Calu3 (cell line): ENCODE data around the gene CFD. TPM values are rescaled to one million over a fixed set of nuclear protein-coding genes. Genes with fewer than 3 reads are reported as not detected.

ENCODE experiments used
- BruUV-seq: library from RNA; stranded (reverse); fragments of 400-500 nt; replicated peaks from 2 replicates; lab custom pipeline; 2021; lab: Mats Ljungman, UMichigan
- CTCF ChIA-PET: fragments of 300-600 bp; sonication (Branson Sonifier 250); formaldehyde crosslinking; loops from one replicate; lab custom pipeline; 2022; ENCODE audit warnings: antibody characterized with exemption; lab: Charles Lee
- DNase-seq: peaks from one replicate; pipeline ENCODE4 v3.0.0; 2022
- H3K27ac Mint-ChIP-seq: one replicate; pipeline ENCODE4 v1.8.0; 2022; ENCODE audit warnings: mixed read lengths; ENCODE audit not compliant: unreplicated experiment
- H3K27me3 Mint-ChIP-seq: one replicate; pipeline ENCODE4 v1.8.0; 2022; ENCODE audit warnings: mixed read lengths; ENCODE audit not compliant: unreplicated experiment
- H3K36me3 Mint-ChIP-seq: one replicate; pipeline ENCODE4 v1.8.0; 2022; ENCODE audit warnings: mild to moderate bottlenecking, moderate library complexity, mixed read lengths; ENCODE audit not compliant: insufficient read depth, unreplicated experiment
- H3K4me1 Mint-ChIP-seq: one replicate; pipeline ENCODE4 v1.8.0; 2022; ENCODE audit warnings: mild to moderate bottlenecking, low read depth, mixed read lengths; ENCODE audit not compliant: unreplicated experiment
- H3K4me3 Mint-ChIP-seq: one replicate; pipeline ENCODE4 v1.8.0; 2022; ENCODE audit warnings: mild to moderate bottlenecking, low read depth, moderate library complexity, mixed read lengths; ENCODE audit not compliant: unreplicated experiment
- H3K9me3 Mint-ChIP-seq: one replicate; pipeline ENCODE4 v1.8.0; 2022; ENCODE audit warnings: low read depth, mixed read lengths; ENCODE audit not compliant: unreplicated experiment
- CTCF ChIP-seq: fragments of 200-600 bp; IDR thresholded peaks from one replicate; pipeline ENCODE4 v1.8.0; 2022; ENCODE audit warnings: antibody characterized with exemption; ENCODE audit not compliant: unreplicated experiment
- intact Hi-C: fragments of 100-400 bp; cut with micrococcal nuclease; formaldehyde crosslinking; loops from one replicate; pipeline ENCODE4 v1.10.0; 2022; ENCODE audit not compliant: unreplicated experiment
- total RNA-seq: library from RNA; stranded (reverse); gene quantifications from 2 replicates; pipeline ENCODE4 v1.2.3, GENCODE V29; 2022

CFD gene
- total RNA-seq, 1 experiment from 2014 or later: 2.3 TPM

DNA sequence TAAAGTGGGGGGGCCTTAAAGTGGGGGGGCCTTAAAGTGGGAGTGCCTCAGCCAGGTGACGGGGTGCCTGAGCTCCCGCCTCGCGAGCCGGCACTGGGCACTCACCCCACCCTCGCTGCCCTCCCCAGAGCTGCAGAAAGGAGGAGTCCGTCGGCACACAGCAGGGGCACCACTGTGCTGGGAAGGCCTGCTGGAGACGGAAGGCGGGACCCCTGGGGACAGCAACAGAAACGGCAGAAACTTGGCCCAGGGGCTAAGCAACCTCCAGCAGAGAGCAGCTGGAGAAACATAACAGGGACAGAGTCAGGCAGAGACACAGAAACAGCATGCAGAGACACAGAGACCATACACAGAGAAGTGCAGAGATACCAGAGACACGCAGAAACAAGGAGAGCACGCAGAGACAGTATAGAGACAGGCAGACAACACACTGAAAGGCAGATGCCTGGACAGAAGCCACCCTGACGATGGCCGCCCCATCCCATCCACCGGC lies 7.9 kb downstream of the CFD start:
- Mint-ChIP-seq H3K27ac (no peak overlapping the region), H3K4me3 (no peak overlapping the region), H3K36me3 (peaks cover 33% of the 10 kb centered on the region), H3K9me3 (no peaks in the 10 kb centered on the region), H3K4me1 (no peaks in the 10 kb centered on the region), H3K27me3 (no peaks in the 10 kb centered on the region)
- no peak for DNase-seq
- BruUV-seq: no TSS peak
- CTCF ChIA-PET: interaction anchor here (0.6 kb wide), 1 partner anchor 154 kb away, joined by 5 read pairs; the partner anchor contains the start of gene TMEM259
- TF ChIP-seq CTCF: no peak
- intact Hi-C loops: no loop called here

DNA sequence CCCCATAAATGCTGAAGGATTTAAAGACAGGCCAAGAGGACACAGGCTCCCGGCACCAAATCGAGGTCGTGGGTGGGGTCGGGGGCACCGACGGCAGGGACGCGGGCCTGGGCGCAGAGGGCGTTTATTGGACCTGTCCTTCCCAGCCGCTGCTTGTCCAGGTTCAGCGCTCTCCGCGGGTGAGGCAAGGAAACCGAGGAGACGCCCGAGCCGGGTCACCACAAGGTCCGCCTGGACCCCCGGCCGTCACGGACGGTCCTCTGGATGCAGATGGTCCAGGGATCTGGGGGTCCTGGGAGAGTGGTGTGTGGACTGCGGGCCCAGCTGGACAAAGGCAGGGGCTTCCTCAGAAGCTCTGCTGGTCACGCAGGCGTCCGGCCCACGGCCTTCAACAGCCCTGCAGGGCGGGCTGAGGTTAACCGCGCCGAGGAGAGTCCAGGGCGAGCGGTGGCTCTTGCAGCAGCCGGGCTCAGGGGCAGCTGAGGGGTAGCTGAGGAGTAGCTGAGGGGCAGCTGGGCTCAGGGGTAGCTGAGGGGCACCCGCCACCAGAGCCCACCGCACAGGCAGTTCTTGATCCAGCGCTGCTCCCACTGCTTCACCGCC lies 8.5 kb downstream of the CFD start:
- BruUV-seq: no TSS peak
- DNase-seq: no peak
- Mint-ChIP-seq H3K9me3 (no peaks in the 10 kb centered on the region), H3K36me3 (peaks cover 39% of the 10 kb centered on the region), H3K27me3 (no peaks in the 10 kb centered on the region), H3K27ac (no peak overlapping the region), H3K4me1 (no peaks in the 10 kb centered on the region), H3K4me3 (no peak overlapping the region)
- CTCF ChIA-PET: no interaction called here
- intact Hi-C loops: no loop called here
- TF ChIP-seq CTCF: no peak

- peaks cover 39% of the 10 kb centered on the region for H3K36me3 Mint-ChIP-seq
- no TSS peak for BruUV-seq
Measured at GRCh38 chr19:868458-869244, 9.2 kb downstream of the CFD start.

More at GRCh38 chr19:868458-869244, 9.2 kb downstream of the CFD start:
- Mint-ChIP-seq H3K4me1 (no peaks in the 10 kb centered on the region), H3K9me3 (no peaks in the 10 kb centered on the region), H3K27ac (peak overlapping the region; percentile 38), H3K27me3 (no peaks in the 10 kb centered on the region), H3K4me3 (no peak overlapping the region)
- CTCF ChIA-PET: interaction anchor here (0.6 kb wide), 1 partner anchor 287 kb away, joined by 4 read pairs; no protein-coding TSS in a partner anchor
- DNase-seq: no peak
- no peak for TF ChIP-seq CTCF
- intact Hi-C loops: no loop called here
